GM21515 (cell line): ENCODE data around the gene ZFX.
"Not testable (repeated sequence)": the region's sequence is repeated elsewhere in the genome, so short reads cannot be mapped to it uniquely, and the experiment has no call there.

ENCODE experiments used
- ATAC-seq: cut with Tn5 transposase; IDR thresholded peaks from one replicate; pipeline ENCODE4 v1.9.1; 2021; ENCODE audit not compliant: unreplicated experiment

The ZFX gene

GRCh38 chrX:24150898-24151297 is 1.4 kb downstream of the ZFX start:
- ATAC-seq = no peak

- ATAC-seq = no peak
Observed at GRCh38 chrX:24151513-24151912, 2.0 kb downstream of the ZFX start.

- ATAC-seq = no peak
Observed at GRCh38 chrX:24153178-24153795, 3.8 kb downstream of the ZFX start.

- ATAC-seq = no peak
Observed at GRCh38 chrX:24153796-24154189, 4.3 kb downstream of the ZFX start.

- no peak for ATAC-seq
Observed at GRCh38 chrX:24154490-24155034, 5.0 kb downstream of the ZFX start.

- not testable (repeated sequence) for ATAC-seq
Observed at GRCh38 chrX:24155747-24156146, 6.2 kb downstream of the ZFX start.

- no peak for ATAC-seq
Observed at GRCh38 chrX:24156177-24156576, 6.6 kb downstream of the ZFX start.

- ATAC-seq = no peak
Observed at GRCh38 chrX:24158881-24159280, 9.4 kb downstream of the ZFX start.

GRCh38 chrX:24166078-24166477 is 16.5 kb downstream of the ZFX start:
- no peak for ATAC-seq

GRCh38 chrX:24167719-24168472 is 18.4 kb downstream of the ZFX start:
- no peak for ATAC-seq

GRCh38 chrX:24168807-24169206 is 19.3 kb downstream of the ZFX start:
- ATAC-seq = peak; percentile 70

GRCh38 chrX:24169211-24169610 is 19.7 kb downstream of the ZFX start:
- ATAC-seq = peak; percentile 70

- ATAC-seq = no peak
Observed at GRCh38 chrX:24173115-24173847, 23.8 kb downstream of the ZFX start.

- no peak for ATAC-seq
Observed at GRCh38 chrX:24175276-24175675, 25.7 kb downstream of the ZFX start.

- no peak for ATAC-seq
Observed at GRCh38 chrX:24178441-24178840, 28.9 kb downstream of the ZFX start.

- no peak for ATAC-seq
Observed at GRCh38 chrX:24184018-24184417, 34.5 kb downstream of the ZFX start.

- no peak for ATAC-seq
Observed at GRCh38 chrX:24186483-24186882, 37.0 kb downstream of the ZFX start.

- no peak for ATAC-seq
Observed at GRCh38 chrX:24186986-24187385, 37.5 kb downstream of the ZFX start.

GRCh38 chrX:24189490-24189889 is 40.0 kb downstream of the ZFX start:
- no peak for ATAC-seq

- ATAC-seq = no peak
Observed at GRCh38 chrX:24190500-24191156, 41.1 kb downstream of the ZFX start.

- ATAC-seq = no peak
Observed at GRCh38 chrX:24196509-24196908, 47.0 kb downstream of the ZFX start.
